ENCODE data around the gene SYT15B.
"Not testable (repeated sequence)": the region's sequence is repeated elsewhere in the genome, so short reads cannot be mapped to it uniquely, and the experiment has no call there.

SYT15B gene

GRCh38 chr10:47725047-47725446 lies 38.3 kb downstream of the SYT15B start:
- not testable (repeated sequence) for DNase-seq

- not testable (repeated sequence) for DNase-seq
Measured at GRCh38 chr10:47724119-47724518, 39.3 kb downstream of the SYT15B start.

GRCh38 chr10:47723362-47723761 lies 40.0 kb downstream of the SYT15B start:
- not testable (repeated sequence) for DNase-seq

GRCh38 chr10:47717011-47717769 lies 46.2 kb downstream of the SYT15B start:
- not testable (repeated sequence) for DNase-seq
